ENCODE results near the gene SPATS1. TPM values are rescaled to one million over a fixed set of nuclear protein-coding genes. Genes with fewer than 3 reads are reported as not detected.

The SPATS1 gene
- total and polyA plus RNA-seq, 4 donors, result 1.2 to 4.4 (median 2.3) TPM

DNA sequence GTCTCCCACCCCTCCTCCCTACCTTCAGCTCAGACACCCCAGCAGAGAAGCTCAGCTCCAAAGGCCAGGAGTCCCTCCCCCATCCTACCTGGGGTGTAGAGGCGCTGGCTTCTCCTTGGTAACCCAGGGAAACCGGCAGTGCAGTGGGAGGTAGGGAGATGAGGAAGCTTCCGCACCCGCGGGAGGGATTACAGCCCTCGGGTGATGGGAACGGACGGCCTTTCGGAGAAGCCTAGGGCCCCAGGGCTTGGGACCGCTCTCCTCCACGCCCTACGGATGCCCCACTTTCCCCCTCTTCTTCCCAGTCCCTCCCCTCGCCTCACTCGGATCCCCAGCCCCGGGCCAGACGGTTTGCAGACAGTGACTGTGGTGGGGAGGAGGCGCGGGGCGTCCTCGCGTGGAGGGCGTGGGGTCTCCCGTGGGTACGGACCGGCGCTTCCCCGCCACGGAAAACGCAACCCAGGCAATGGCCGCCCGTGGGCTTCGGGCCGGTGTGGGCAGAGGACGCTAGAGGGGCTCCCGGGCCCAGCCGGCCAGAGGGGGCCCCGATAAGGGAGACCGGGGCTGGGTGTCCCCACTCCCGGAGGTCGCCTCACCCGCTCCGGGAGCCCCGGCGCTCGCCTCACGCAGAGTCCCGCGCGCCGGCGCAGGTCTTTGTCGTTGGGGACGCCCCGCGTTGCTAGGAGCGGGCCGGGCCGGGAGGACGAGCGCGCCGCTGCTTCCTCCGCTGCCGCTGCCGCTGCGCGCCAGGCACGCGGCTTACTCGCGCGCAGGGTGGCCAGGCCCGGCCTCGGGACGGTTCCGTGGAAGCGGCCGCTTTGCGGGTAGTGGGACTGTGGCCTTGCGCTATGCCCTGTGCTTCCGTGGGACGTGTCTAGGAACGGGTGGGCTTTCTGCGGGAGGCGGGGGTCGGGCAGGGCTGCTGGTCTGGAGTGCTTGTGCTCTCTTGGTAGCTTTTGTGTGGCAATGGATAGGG, 45.1 kb upstream of the SPATS1 start:
- no peak overlapping the region for H3K4me3 ChIP-seq
- WGBS, 2 donors, result 0 to 1% methylated on average over 64 to 86 of the region's 86 CpGs
- peaks cover 0 to 22% (median 13%) of the 10 kb centered on the region in 4 donors for H3K36me3 ChIP-seq (ENCODE audit: control insufficient read depth in 4 of 4, insufficient read depth in 4 of 4, low read length in 4 of 4)
- TF ChIP-seq, protein P1, sequence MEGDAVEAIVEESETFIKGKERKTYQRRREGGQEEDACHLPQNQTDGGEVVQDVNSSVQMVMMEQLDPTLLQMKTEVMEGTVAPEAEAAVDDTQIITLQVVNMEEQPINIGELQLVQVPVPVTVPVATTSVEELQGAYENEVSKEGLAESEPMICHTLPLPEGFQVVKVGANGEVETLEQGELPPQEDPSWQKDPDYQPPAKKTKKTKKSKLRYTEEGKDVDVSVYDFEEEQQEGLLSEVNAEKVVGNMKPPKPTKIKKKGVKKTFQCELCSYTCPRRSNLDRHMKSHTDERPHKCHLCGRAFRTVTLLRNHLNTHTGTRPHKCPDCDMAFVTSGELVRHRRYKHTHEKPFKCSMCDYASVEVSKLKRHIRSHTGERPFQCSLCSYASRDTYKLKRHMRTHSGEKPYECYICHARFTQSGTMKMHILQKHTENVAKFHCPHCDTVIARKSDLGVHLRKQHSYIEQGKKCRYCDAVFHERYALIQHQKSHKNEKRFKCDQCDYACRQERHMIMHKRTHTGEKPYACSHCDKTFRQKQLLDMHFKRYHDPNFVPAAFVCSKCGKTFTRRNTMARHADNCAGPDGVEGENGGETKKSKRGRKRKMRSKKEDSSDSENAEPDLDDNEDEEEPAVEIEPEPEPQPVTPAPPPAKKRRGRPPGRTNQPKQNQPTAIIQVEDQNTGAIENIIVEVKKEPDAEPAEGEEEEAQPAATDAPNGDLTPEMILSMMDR (IDR thresholded peaks at IDR 0.05; ENCODE audit: control extremely low read depth, extremely low read depth), result no peak
- H3K4me1 ChIP-seq (ENCODE audit: control insufficient read depth in 5 of 5, insufficient read depth in 5 of 5, low read length in 5 of 5), result peaks cover 0 to 12% (median 0%) of the 10 kb centered on the region in 5 donors
- H3K27ac ChIP-seq (ENCODE audit: low read depth in 1 of 2, low read length in 1 of 2), result no peak overlapping the region
- no peak overlapping the region for H3K9ac ChIP-seq (ENCODE audit: insufficient read depth in 1 of 2, low read length in 2 of 2)
- ATAC-seq (ENCODE audit: insufficient read depth, low FRiP score) (no peak), DNase-seq (peak; percentile 53 to 58 (median 54))
- peaks cover 0 to 35% (median 23%) of the 10 kb centered on the region in 3 donors for H3K27me3 ChIP-seq (ENCODE audit: control insufficient read depth in 3 of 3, insufficient read depth in 3 of 3, low read length in 2 of 3)
- peaks cover 0 to 2% (median 0%) of the 10 kb centered on the region in 4 donors for H3K9me3 ChIP-seq (ENCODE audit: control insufficient read depth in 4 of 4, insufficient read depth in 3 of 4, low read length in 3 of 4)

GRCh38 chr6:44298055-44298803, 44.2 kb upstream of the SPATS1 start:
- Histone ChIP-seq H3K27me3 (ENCODE audit: control insufficient read depth in 3 of 3, insufficient read depth in 3 of 3, low read length in 2 of 3) (peaks cover 0 to 35% (median 23%) of the 10 kb centered on the region in 3 donors), H3K4me1 (ENCODE audit: control insufficient read depth in 5 of 5, insufficient read depth in 5 of 5, low read length in 5 of 5) (peaks cover 0 to 12% (median 0%) of the 10 kb centered on the region in 5 donors), H3K9me3 (ENCODE audit: control insufficient read depth in 4 of 4, insufficient read depth in 3 of 4, low read length in 3 of 4) (peaks cover 0 to 2% (median 0%) of the 10 kb centered on the region in 4 donors), H3K27ac (ENCODE audit: low read depth in 1 of 2, low read length in 1 of 2) (no peak overlapping the region), H3K4me3 (no peak overlapping the region), H3K36me3 (ENCODE audit: control insufficient read depth in 4 of 4, insufficient read depth in 4 of 4, low read length in 4 of 4) (peaks cover 0 to 31% (median 19%) of the 10 kb centered on the region in 4 donors), H3K9ac (ENCODE audit: insufficient read depth in 1 of 2, low read length in 2 of 2) (no peak overlapping the region)
- TF ChIP-seq, protein P1 (IDR thresholded peaks at IDR 0.05; ENCODE audit: control extremely low read depth, extremely low read depth), result no peak
- ATAC-seq (ENCODE audit: insufficient read depth, low FRiP score), result no peak
- 44 to 48% methylated on average over 20 of the region's 20 CpGs for WGBS, 2 donors
- no peak for DNase-seq

GRCh38 chr6:44298864-44299263, 43.6 kb upstream of the SPATS1 start:
- Histone ChIP-seq H3K4me1 (ENCODE audit: control insufficient read depth in 5 of 5, insufficient read depth in 5 of 5, low read length in 5 of 5) (peaks cover 0 to 12% (median 0%) of the 10 kb centered on the region in 5 donors), H3K27ac (ENCODE audit: low read depth in 1 of 2, low read length in 1 of 2) (no peak overlapping the region), H3K4me3 (no peak overlapping the region), H3K9ac (ENCODE audit: insufficient read depth in 1 of 2, low read length in 2 of 2) (no peak overlapping the region), H3K36me3 (ENCODE audit: control insufficient read depth in 4 of 4, insufficient read depth in 4 of 4, low read length in 4 of 4) (peaks cover 0 to 38% (median 25%) of the 10 kb centered on the region in 4 donors), H3K9me3 (ENCODE audit: control insufficient read depth in 4 of 4, insufficient read depth in 3 of 4, low read length in 3 of 4) (peaks cover 0 to 2% (median 0%) of the 10 kb centered on the region in 4 donors), H3K27me3 (ENCODE audit: control insufficient read depth in 3 of 3, insufficient read depth in 3 of 3, low read length in 2 of 3) (peaks cover 0 to 35% (median 23%) of the 10 kb centered on the region in 3 donors)
- ATAC-seq (ENCODE audit: insufficient read depth, low FRiP score) (no peak), DNase-seq (no peak)
- TF ChIP-seq, protein P1 (IDR thresholded peaks at IDR 0.05; ENCODE audit: control extremely low read depth, extremely low read depth), result no peak
- WGBS, 2 donors, result 87 to 94% methylated on average over 3 of the region's 3 CpGs

All from lung (tissue), 12 donors.